Measurements from ENCODE around the gene FARS2. TPM values are rescaled to one million over a fixed set of nuclear protein-coding genes. Genes with fewer than 3 reads are reported as not detected.

Gene FARS2
- total and polyA plus RNA-seq, 7 donors: 10.6 to 17.5 (median 14.4) TPM

GRCh38 chr6:5250451-5250850, 10.9 kb upstream of the FARS2 start:
- 91 to 96% (median 95%) methylated on average over 3 of the region's 3 CpGs for WGBS, 3 donors
- intact Hi-C loops (cut with DNase I): no loop called here
- TF ChIP-seq, protein P1, sequence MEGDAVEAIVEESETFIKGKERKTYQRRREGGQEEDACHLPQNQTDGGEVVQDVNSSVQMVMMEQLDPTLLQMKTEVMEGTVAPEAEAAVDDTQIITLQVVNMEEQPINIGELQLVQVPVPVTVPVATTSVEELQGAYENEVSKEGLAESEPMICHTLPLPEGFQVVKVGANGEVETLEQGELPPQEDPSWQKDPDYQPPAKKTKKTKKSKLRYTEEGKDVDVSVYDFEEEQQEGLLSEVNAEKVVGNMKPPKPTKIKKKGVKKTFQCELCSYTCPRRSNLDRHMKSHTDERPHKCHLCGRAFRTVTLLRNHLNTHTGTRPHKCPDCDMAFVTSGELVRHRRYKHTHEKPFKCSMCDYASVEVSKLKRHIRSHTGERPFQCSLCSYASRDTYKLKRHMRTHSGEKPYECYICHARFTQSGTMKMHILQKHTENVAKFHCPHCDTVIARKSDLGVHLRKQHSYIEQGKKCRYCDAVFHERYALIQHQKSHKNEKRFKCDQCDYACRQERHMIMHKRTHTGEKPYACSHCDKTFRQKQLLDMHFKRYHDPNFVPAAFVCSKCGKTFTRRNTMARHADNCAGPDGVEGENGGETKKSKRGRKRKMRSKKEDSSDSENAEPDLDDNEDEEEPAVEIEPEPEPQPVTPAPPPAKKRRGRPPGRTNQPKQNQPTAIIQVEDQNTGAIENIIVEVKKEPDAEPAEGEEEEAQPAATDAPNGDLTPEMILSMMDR (IDR thresholded peaks at IDR 0.05): no peak
- Histone ChIP-seq H3K9me3 (no peaks in the 10 kb centered on the region), H3K27ac (no peak overlapping the region), H3K27me3 (ENCODE audit: insufficient read depth in 3 of 3, low read length in 2 of 3) (no peaks in the 10 kb centered on the region), H3K36me3 (ENCODE audit: insufficient read depth in 1 of 2, low read depth in 1 of 2) (no peaks in the 10 kb centered on the region), H3K4me1 (peaks cover 11% of the 10 kb centered on the region), H3K4me3 (no peak overlapping the region)
- ATAC-seq: no peak
- DNase-seq: no peak

DNA sequence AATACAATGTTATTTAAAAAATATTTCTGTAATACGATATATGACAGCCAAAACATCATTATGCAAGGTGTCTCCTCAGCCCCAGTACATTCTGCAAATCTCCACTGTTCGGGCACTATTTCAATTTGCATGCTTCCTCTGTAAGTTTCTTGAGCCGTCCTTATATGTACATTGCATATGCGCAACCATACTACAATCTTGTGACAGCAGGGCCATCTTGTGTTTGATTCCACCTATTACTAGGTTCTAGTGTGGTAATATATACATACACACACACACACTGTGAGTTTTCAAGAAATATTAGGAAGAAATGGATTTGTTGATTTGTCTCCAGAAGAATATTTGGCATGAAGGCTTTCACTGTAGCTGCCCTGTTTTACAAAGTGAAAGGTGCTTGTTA, 10.4 kb upstream of the FARS2 start:
- ATAC-seq: no peak
- Histone ChIP-seq H3K27me3 (ENCODE audit: insufficient read depth in 3 of 3, low read length in 2 of 3) (no peaks in the 10 kb centered on the region), H3K27ac (no peak overlapping the region)

GRCh38 chr6:5256952-5257351, 4.4 kb upstream of the FARS2 start:
- DNase-seq (no peak), ATAC-seq (no peak)
- Histone ChIP-seq H3K4me1 (peaks cover 8% of the 10 kb centered on the region), H3K36me3 (ENCODE audit: insufficient read depth in 1 of 2, low read depth in 1 of 2) (no peaks in the 10 kb centered on the region), H3K4me3 (no peak overlapping the region), H3K9me3 (no peaks in the 10 kb centered on the region), H3K27me3 (ENCODE audit: insufficient read depth in 3 of 3, low read length in 2 of 3) (no peaks in the 10 kb centered on the region), H3K27ac (no peak overlapping the region)
- TF ChIP-seq, protein P1 (IDR thresholded peaks at IDR 0.05): no peak
- 95 to 99% (median 96%) methylated on average over 3 of the region's 3 CpGs for WGBS, 3 donors
- intact Hi-C loops (cut with DNase I): loop anchor here in 1 of 2 donors (5.0 kb wide), 1 partner anchor 40 kb away; no protein-coding TSS in a partner anchor

More for the DNA sequence above, 10.4 kb upstream of the FARS2 start:
- intact Hi-C loops (cut with DNase I): no loop called here
- no peak for DNase-seq
- TF ChIP-seq, protein P1 (IDR thresholded peaks at IDR 0.05): no peak
- WGBS, 3 donors: 76 to 88% (median 82%) methylated on average over 4 of the region's 4 CpGs
- H3K4me1 ChIP-seq: peaks cover 11% of the 10 kb centered on the region
- no peak overlapping the region for H3K4me3 ChIP-seq
- H3K36me3 ChIP-seq (ENCODE audit: insufficient read depth in 1 of 2, low read depth in 1 of 2): no peaks in the 10 kb centered on the region
- H3K9me3 ChIP-seq: no peaks in the 10 kb centered on the region

DNA sequence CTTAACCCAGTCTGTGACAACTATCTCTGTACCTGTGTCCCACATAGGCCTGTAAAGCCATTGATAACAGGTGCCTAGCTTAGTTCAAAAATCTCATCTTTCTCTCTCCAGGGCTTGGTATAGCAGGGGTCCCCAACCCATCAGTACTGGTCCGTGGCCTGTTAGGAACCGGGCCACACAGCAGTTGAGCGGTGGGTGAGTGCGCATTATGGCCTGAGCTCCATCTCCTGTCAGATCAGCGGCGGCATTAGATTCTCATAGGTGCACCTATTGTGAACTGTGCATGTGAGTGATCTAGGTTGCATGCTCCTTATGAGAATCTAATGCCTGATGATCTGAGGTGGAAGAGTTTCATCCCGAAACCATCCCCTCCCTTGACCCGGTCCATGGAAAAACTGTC, 3.9 kb upstream of the FARS2 start:
- Histone ChIP-seq H3K27ac (no peak overlapping the region), H3K4me1 (peaks cover 12% of the 10 kb centered on the region), H3K9me3 (no peaks in the 10 kb centered on the region), H3K36me3 (ENCODE audit: insufficient read depth in 1 of 2, low read depth in 1 of 2) (no peaks in the 10 kb centered on the region), H3K27me3 (ENCODE audit: insufficient read depth in 3 of 3, low read length in 2 of 3) (no peaks in the 10 kb centered on the region), H3K4me3 (no peak overlapping the region)
- TF ChIP-seq, protein P1 (IDR thresholded peaks at IDR 0.05): no peak
- ATAC-seq: no peak
- no peak for DNase-seq
- intact Hi-C loops (cut with DNase I): loop anchor here in 1 of 2 donors (5.0 kb wide), 1 partner anchor 40 kb away; no protein-coding TSS in a partner anchor
- 96 to 98% (median 96%) methylated on average over 8 of the region's 8 CpGs for WGBS, 3 donors

DNA sequence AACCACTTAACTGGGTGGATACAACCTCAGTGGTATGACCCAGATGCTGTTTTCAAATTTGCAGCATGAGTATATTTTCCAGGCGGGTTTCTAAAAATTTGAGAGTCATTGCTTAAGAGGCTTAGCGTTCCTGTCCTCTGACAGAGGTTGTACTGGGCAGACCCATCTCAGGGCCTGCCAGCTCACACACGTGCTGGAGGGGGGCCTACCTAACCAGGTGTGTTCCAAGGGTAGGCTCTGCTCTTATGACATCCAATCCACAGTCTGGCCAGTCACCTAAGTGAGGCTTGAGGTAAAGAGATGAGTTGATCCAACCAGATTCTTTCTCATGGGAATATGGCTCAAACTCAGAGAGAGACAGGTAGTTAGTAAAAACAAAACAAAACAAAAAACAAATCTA, 1.9 kb upstream of the FARS2 start:
- H3K9me3 ChIP-seq: no peaks in the 10 kb centered on the region
- peak overlapping the region; percentile 99 for H3K27ac ChIP-seq
- no peaks in the 10 kb centered on the region for H3K27me3 ChIP-seq (ENCODE audit: insufficient read depth in 3 of 3, low read length in 2 of 3)
- ATAC-seq (no peak), DNase-seq (no peak)
- intact Hi-C loops (cut with DNase I): loop anchor here in 1 of 2 donors (5.0 kb wide), 1 partner anchor 42 kb away; no protein-coding TSS in a partner anchor
- peak overlapping the region; percentile 85 for H3K4me3 ChIP-seq
- H3K36me3 ChIP-seq (ENCODE audit: insufficient read depth in 1 of 2, low read depth in 1 of 2): no peaks in the 10 kb centered on the region
- TF ChIP-seq, protein P1 (IDR thresholded peaks at IDR 0.05): no peak
- WGBS, 3 donors: 75 to 83% (median 77%) methylated on average over 3 of the region's 3 CpGs
- H3K4me1 ChIP-seq: peaks cover 19% of the 10 kb centered on the region
